H1 (cell line): ENCODE measurements around the gene TGM4. TPM values are rescaled to one million over a fixed set of nuclear protein-coding genes. Genes with fewer than 3 reads are reported as not detected.

Experiments used
- JUN ChIP-seq: IDR thresholded peaks from 2 replicates; pipeline ENCODE4 v1.6.1; 2011; ENCODE audit warnings: low read depth, mild to moderate bottlenecking, improper control_type of control experiment, low read length
- polyA plus RNA-seq, 7 experiments: library from polyadenylated mRNA; depleted of rRNA in 3 of 7; stranded (reverse) in 5 of 7; unstranded in 2 of 7; fragments of >200 nt in 5 of 7; fragments of 200-250 nt in 2 of 7; gene quantifications; 1 replicate in 5 of 7; 2 replicates in 1 of 7; 4 replicates in 1 of 7; pipeline versions ENCODE4 v1.2.1 to v1.2.3, GENCODE V29; 2011 to 2013; ENCODE audit warnings: missing spikeins in 2 of 7, mixed read lengths in 2 of 7
- total RNA-seq: library from RNA; stranded (reverse); fragmentation: NEBNext Ultra II Directional; extraction: Animal tissue kit (Norgen Biotek cat#: 25700); gene quantifications from 2 replicates; pipeline ENCODE4 v1.2.1, GENCODE V29; 2021

The TGM4 gene
- total and polyA plus RNA-seq, 2 of the 8 experiments (the other 6 are each of a cell fraction or from before 2014, with no cell fraction given) = 0.02 TPM; not detected in 1

DNA sequence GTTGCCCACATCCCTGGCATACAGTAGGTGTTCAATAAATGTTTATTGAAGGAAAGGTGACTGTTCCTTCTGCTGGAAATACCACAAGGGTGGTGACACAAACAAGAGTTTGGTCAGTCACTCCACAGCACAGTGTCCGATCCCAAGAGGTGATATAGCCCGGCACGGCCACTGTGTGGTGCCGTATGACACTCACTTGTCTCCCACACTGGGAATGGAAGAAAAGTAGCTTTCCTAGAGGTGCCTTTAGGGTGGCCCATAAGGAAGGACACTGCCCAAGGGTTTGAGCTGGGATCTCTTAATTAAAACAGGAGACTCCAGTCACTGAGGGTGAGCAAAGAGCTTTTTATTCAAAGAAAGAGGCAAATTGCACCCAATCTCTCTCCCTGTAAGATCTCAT lies 40.5 kb downstream of the TGM4 start (continued):
- TF ChIP-seq JUN = no peak
